Measurements from ENCODE around the gene CREB1. TPM values are rescaled to one million over a fixed set of nuclear protein-coding genes. Genes with fewer than 3 reads are reported as not detected.

The CREB1 gene
- total and polyA plus RNA-seq, 9 of the 15 experiments (the other 6 are each of a cell fraction or from before 2014, with no cell fraction given) = 8.9 to 51.3 (median 19.5) TPM

GRCh38 chr2:207483066-207483465, 46.7 kb upstream of the CREB1 start (continued):
- TF ChIP-seq ZNF407 (IDR thresholded peaks at IDR 0.05; ENCODE audit: low read depth) = no peak
- no peak for TF ChIP-seq MAFK (IDR thresholded peaks at IDR 0.05; ENCODE audit: low read length)
- no peak for TF ChIP-seq MCM7 (IDR thresholded peaks at IDR 0.05)
- TF ChIP-seq KLF16 (IDR thresholded peaks at IDR 0.05) = no peak
- no peak for TF ChIP-seq ZNF277 (CRISPR knock-in tag; IDR thresholded peaks at IDR 0.05; ENCODE audit: borderline replicate concordance)

Data from K562 (cell line).